PC-9 (cell line): Measurements from ENCODE around the gene MSLN.

Source experiments
- EZH2 ChIP-seq: fragments of 200-600 bp; sonication (generic); IDR thresholded peaks from 2 replicates; pipeline ENCODE4 v1.8.0; 2017; ENCODE audit warnings: antibody characterized with exemption, low read depth
- TF ChIP-seq, protein P1 (sequence below): fragments of 200-600 bp; sonication (generic); conservative IDR thresholded peaks from 2 replicates; pipeline ENCODE4 v1.6.1; 2017; ENCODE audit warnings: mixed run types, antibody characterized with exemption, mild to moderate bottlenecking, moderate library complexity

DNA sequence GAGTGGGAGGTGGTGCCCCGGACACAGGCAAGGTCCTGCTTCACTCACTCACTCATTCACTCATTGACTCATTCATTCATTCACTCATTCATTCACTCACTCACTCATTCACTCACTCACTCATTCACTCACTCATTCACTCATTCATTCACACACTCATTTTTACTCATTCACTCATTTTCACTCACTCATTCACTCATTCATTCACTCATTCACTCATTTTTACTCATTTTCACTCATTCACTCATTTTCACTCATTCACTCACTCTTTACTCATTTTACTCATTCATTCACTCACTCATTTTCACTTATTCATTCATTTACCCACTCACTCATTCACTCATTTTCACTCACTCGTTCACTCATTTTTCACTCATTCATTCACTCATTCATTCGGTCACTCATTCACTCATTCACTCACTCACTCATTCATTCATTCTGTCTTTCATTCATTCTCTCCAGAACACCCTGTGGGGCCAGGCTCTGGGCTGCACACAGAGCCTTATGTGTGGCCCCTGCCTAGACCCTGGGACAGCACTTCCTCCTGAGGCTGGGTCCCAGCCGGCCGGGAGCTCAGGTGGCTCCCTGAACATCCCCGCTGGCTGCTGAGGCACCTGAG lies 18.5 kb downstream of the MSLN start:
- no peak for TF ChIP-seq EZH2
- TF ChIP-seq, protein P1, sequence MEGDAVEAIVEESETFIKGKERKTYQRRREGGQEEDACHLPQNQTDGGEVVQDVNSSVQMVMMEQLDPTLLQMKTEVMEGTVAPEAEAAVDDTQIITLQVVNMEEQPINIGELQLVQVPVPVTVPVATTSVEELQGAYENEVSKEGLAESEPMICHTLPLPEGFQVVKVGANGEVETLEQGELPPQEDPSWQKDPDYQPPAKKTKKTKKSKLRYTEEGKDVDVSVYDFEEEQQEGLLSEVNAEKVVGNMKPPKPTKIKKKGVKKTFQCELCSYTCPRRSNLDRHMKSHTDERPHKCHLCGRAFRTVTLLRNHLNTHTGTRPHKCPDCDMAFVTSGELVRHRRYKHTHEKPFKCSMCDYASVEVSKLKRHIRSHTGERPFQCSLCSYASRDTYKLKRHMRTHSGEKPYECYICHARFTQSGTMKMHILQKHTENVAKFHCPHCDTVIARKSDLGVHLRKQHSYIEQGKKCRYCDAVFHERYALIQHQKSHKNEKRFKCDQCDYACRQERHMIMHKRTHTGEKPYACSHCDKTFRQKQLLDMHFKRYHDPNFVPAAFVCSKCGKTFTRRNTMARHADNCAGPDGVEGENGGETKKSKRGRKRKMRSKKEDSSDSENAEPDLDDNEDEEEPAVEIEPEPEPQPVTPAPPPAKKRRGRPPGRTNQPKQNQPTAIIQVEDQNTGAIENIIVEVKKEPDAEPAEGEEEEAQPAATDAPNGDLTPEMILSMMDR = no peak
